Astrocyte (in vitro differentiated cells and primary cell): ENCODE results near the gene C1GALT1. TPM values are rescaled to one million over a fixed set of nuclear protein-coding genes. Genes with fewer than 3 reads are reported as not detected.
"Not testable (repeated sequence)": the region's sequence is repeated elsewhere in the genome, so short reads cannot be mapped to it uniquely, and the experiment has no call there.

ENCODE experiments used
- DNase-seq: peaks from one replicate; pipeline ENCODE4 v3.0.0-alpha.2; 2010; ENCODE audit warnings: low read depth
- FAIRE-seq: peaks from 2 replicates; lab custom pipeline; 2011; peaks lifted over from hg19 to GRCh38; lab: Jason Lieb, UNC
- H2AFZ ChIP-seq: 2 replicates; pipeline ENCODE4 v1.6.0; 2012; ENCODE audit warnings: low read depth, low read length, inconsistent platforms
- H3K27ac ChIP-seq: 2 replicates; pipeline ENCODE4 v1.5.1; 2011; ENCODE audit warnings: low read depth, low read length, inconsistent platforms
- H3K27me3 ChIP-seq: 2 replicates; pipeline ENCODE4 v1.6.0; 2011; ENCODE audit warnings: low read length, inconsistent platforms; ENCODE audit not compliant: insufficient read depth
- H3K36me3 ChIP-seq: 2 replicates; pipeline ENCODE4 v1.5.1; 2011; ENCODE audit warnings: low read length, inconsistent platforms; ENCODE audit not compliant: insufficient read depth
- H3K4me1 ChIP-seq: 2 replicates; pipeline ENCODE4 v1.5.1; 2011; ENCODE audit warnings: low read length, inconsistent platforms; ENCODE audit not compliant: insufficient read depth
- H3K4me2 ChIP-seq: 2 replicates; pipeline ENCODE4 v1.6.0; 2012; ENCODE audit warnings: low read length, inconsistent platforms
- H3K4me3 ChIP-seq: 2 replicates; pipeline ENCODE4 v1.5.1; 2011; ENCODE audit warnings: low read depth, mild to moderate bottlenecking, low read length, inconsistent platforms; ENCODE audit not compliant: insufficient read depth
- H3K79me2 ChIP-seq: 2 replicates; pipeline ENCODE4 v1.6.0; 2012; ENCODE audit warnings: mild to moderate bottlenecking, low read length, inconsistent platforms; ENCODE audit not compliant: insufficient read depth
- H3K9ac ChIP-seq: 2 replicates; pipeline ENCODE4 v1.6.0; 2012; ENCODE audit warnings: mild to moderate bottlenecking, low read length, inconsistent platforms
- H3K9me3 ChIP-seq: 2 replicates; pipeline ENCODE4 v1.5.1; 2012; ENCODE audit warnings: low read depth, mild to moderate bottlenecking, low read length, inconsistent platforms; ENCODE audit not compliant: insufficient read depth
- H4K20me1 ChIP-seq: 2 replicates; pipeline ENCODE4 v1.6.0; 2012; ENCODE audit warnings: low read length, inconsistent platforms; ENCODE audit not compliant: insufficient read depth
- H3K27ac Mint-ChIP-seq: one replicate; pipeline ENCODE4 v1.8.0; 2021; ENCODE audit warnings: mild to moderate bottlenecking, mixed read lengths; ENCODE audit not compliant: unreplicated experiment
- H3K27me3 Mint-ChIP-seq: one replicate; pipeline ENCODE4 v1.8.0; 2021; ENCODE audit warnings: low read depth, mixed read lengths; ENCODE audit not compliant: unreplicated experiment
- H3K36me3 Mint-ChIP-seq: one replicate; pipeline ENCODE4 v1.8.0; 2021; ENCODE audit warnings: low read depth, mixed read lengths; ENCODE audit not compliant: unreplicated experiment
- H3K4me1 Mint-ChIP-seq: one replicate; pipeline ENCODE4 v1.8.0; 2021; ENCODE audit warnings: low read depth, mixed read lengths; ENCODE audit not compliant: unreplicated experiment
- H3K4me3 Mint-ChIP-seq: one replicate; pipeline ENCODE4 v1.8.0; 2021; ENCODE audit warnings: mild to moderate bottlenecking, moderate library complexity, mixed read lengths; ENCODE audit not compliant: unreplicated experiment
- H3K9me3 Mint-ChIP-seq: one replicate; pipeline ENCODE4 v1.8.0; 2021; ENCODE audit warnings: mild to moderate bottlenecking, mixed read lengths; ENCODE audit not compliant: unreplicated experiment
- EZH2 ChIP-seq: IDR thresholded peaks from 2 replicates; pipeline ENCODE4 v1.6.1; 2012; ENCODE audit warnings: mild to moderate bottlenecking, low read length, inconsistent platforms; ENCODE audit not compliant: insufficient read depth
- total RNA-seq: library from RNA; stranded (reverse); gene quantifications from 2 replicates; pipeline ENCODE4 v1.2.1, GENCODE V29; 2021
- TF ChIP-seq, protein P1 (sequence below): IDR thresholded peaks from 2 replicates; pipeline ENCODE4 v1.5.1; 2011; ENCODE audit warnings: low read depth, mild to moderate bottlenecking, inconsistent platforms, low read length, moderate library complexity; ENCODE audit not compliant: insufficient read depth

The C1GALT1 gene
- total RNA-seq, 1 donor from 2014 or later: 40.0 TPM

DNA sequence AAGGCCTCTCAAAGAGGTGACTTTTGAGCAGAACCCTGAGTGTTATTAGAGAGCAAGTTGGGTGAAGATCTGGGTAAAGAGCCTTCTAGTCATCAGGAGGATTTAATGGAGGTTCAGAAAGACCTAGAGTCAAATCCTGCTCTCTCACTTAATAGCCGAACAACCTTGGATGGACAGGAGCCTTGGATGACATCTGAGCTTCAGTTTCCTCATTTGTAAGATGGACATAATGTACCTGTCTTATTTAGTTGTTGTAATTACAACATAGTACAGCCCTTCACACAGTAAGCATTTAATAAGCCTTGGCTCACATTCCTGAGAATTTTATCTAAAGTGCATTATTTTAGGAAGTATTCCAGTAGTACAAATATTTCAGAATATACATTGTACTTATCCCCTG, 57.0 kb downstream of the C1GALT1 start:
- no peaks in the 10 kb centered on the region for H3K4me1 ChIP-seq

DNA sequence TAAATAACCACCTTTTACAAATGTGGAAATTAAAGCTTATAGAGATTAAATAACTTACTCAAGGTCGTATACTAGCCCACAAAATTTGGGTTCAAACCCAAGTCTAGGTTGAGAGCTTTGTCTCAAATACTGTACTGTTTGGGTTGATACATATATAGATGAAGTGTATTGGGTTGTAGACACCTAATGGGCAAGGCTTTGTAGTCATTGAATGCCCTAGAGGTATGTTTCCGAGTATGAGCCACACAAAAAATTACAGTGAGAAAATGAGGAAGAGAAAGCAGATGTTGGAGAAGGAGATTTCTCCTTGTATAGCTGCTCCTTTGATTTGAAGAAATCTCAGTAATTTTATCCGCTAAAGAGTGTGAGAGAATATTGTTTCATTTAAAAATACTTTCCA, 60.6 kb downstream of the C1GALT1 start:
- H3K27me3 ChIP-seq: no peaks in the 10 kb centered on the region
- H3K9me3 ChIP-seq: no peaks in the 10 kb centered on the region
- no peaks in the 10 kb centered on the region for H3K36me3 Mint-ChIP-seq
- no peak overlapping the region for H3K4me3 Mint-ChIP-seq
- H3K4me1 ChIP-seq: no peaks in the 10 kb centered on the region
- H3K9ac ChIP-seq: no peak overlapping the region
- H3K4me1 Mint-ChIP-seq: no peaks in the 10 kb centered on the region
- H3K27me3 Mint-ChIP-seq: no peaks in the 10 kb centered on the region
- no peak for FAIRE-seq
- H3K36me3 ChIP-seq: peaks cover 3% of the 10 kb centered on the region
- no peak overlapping the region for H3K27ac ChIP-seq
- no peak overlapping the region for H3K4me2 ChIP-seq
- no peaks in the 10 kb centered on the region for H3K79me2 ChIP-seq
- no peaks in the 10 kb centered on the region for H4K20me1 ChIP-seq
- no peak overlapping the region for H2AFZ ChIP-seq
- no peaks in the 10 kb centered on the region for H3K9me3 Mint-ChIP-seq
- TF ChIP-seq, protein P1, sequence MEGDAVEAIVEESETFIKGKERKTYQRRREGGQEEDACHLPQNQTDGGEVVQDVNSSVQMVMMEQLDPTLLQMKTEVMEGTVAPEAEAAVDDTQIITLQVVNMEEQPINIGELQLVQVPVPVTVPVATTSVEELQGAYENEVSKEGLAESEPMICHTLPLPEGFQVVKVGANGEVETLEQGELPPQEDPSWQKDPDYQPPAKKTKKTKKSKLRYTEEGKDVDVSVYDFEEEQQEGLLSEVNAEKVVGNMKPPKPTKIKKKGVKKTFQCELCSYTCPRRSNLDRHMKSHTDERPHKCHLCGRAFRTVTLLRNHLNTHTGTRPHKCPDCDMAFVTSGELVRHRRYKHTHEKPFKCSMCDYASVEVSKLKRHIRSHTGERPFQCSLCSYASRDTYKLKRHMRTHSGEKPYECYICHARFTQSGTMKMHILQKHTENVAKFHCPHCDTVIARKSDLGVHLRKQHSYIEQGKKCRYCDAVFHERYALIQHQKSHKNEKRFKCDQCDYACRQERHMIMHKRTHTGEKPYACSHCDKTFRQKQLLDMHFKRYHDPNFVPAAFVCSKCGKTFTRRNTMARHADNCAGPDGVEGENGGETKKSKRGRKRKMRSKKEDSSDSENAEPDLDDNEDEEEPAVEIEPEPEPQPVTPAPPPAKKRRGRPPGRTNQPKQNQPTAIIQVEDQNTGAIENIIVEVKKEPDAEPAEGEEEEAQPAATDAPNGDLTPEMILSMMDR: no peak
- no peak for TF ChIP-seq EZH2
- H3K4me3 ChIP-seq: no peak overlapping the region
- H3K27ac Mint-ChIP-seq: no peak overlapping the region
- DNase-seq: no peak

More for the DNA sequence above, 57.0 kb downstream of the C1GALT1 start:
- Mint-ChIP-seq H3K27ac (no peak overlapping the region), H3K4me3 (no peak overlapping the region), H3K27me3 (no peaks in the 10 kb centered on the region), H3K9me3 (no peaks in the 10 kb centered on the region), H3K36me3 (no peaks in the 10 kb centered on the region), H3K4me1 (no peaks in the 10 kb centered on the region)
- FAIRE-seq: no peak
- H2AFZ ChIP-seq: no peak overlapping the region
- no peak overlapping the region for H3K9ac ChIP-seq
- H3K79me2 ChIP-seq: no peaks in the 10 kb centered on the region
- no peaks in the 10 kb centered on the region for H4K20me1 ChIP-seq
- TF ChIP-seq, protein P1: no peak
- H3K27me3 ChIP-seq: no peaks in the 10 kb centered on the region
- H3K9me3 ChIP-seq: no peaks in the 10 kb centered on the region
- H3K4me2 ChIP-seq: no peak overlapping the region
- DNase-seq: no peak
- no peak overlapping the region for H3K27ac ChIP-seq
- H3K36me3 ChIP-seq: peaks cover 6% of the 10 kb centered on the region
- no peak overlapping the region for H3K4me3 ChIP-seq

DNA sequence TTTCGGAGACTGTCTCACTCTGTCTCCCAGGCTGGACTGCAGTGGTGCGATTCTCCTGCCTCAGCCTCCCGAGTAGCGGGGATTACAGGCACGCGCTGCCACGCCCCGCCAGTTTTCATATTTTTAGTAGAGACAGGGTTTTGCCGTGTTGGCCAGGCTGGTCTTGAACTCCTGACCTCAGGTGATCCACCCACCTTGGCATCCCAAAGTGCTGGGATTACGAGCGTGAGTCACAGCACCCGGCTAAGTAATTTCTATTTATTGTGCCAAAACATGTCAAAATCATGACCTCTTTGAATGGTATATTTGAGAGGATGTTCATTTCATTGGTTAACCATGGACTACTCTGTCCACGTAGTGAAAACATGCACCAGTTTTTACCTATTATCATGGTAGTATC, 62.9 kb downstream of the C1GALT1 start:
- H3K4me3 Mint-ChIP-seq, H3K36me3 ChIP-seq, H3K9ac ChIP-seq, FAIRE-seq, H3K79me2 ChIP-seq, H3K9me3 Mint-ChIP-seq, H3K36me3 Mint-ChIP-seq, H3K27me3 ChIP-seq, H3K9me3 ChIP-seq, H3K27me3 Mint-ChIP-seq, H3K4me3 ChIP-seq, H3K4me1 ChIP-seq, H4K20me1 ChIP-seq, H3K27ac Mint-ChIP-seq, H3K27ac ChIP-seq, DNase-seq, H3K4me2 ChIP-seq, H2AFZ ChIP-seq, H3K4me1 Mint-ChIP-seq: not testable (repeated sequence)
